ENCODE measurements around the gene P2RX3.
A peak's percentile ranks its signal among the peaks of the same experiment; 100 is the strongest.

Gene P2RX3

GRCh38 chr11:57310630-57311086, 27.5 kb upstream of the P2RX3 start:
- no peak for DNase-seq

GRCh38 chr11:57311109-57311936, 26.8 kb upstream of the P2RX3 start:
- peak in 2 of 4 experiments; percentile 32 for DNase-seq

GRCh38 chr11:57312511-57313021, 25.6 kb upstream of the P2RX3 start:
- no peak for DNase-seq

- DNase-seq, result no peak
Observed at GRCh38 chr11:57313071-57313787, 24.9 kb upstream of the P2RX3 start.

- no peak for DNase-seq
Observed at GRCh38 chr11:57313788-57314135, 24.4 kb upstream of the P2RX3 start.

- no peak for DNase-seq
Observed at GRCh38 chr11:57314221-57314973, 23.8 kb upstream of the P2RX3 start.

GRCh38 chr11:57315491-57315890, 22.7 kb upstream of the P2RX3 start:
- no peak for DNase-seq

- no peak for DNase-seq
Observed at GRCh38 chr11:57316017-57316416, 22.1 kb upstream of the P2RX3 start.

- no peak for DNase-seq
Observed at GRCh38 chr11:57318178-57318577, 20.0 kb upstream of the P2RX3 start.

- no peak for DNase-seq
Observed at GRCh38 chr11:57320067-57320718, 18.0 kb upstream of the P2RX3 start.

- no peak for DNase-seq
Observed at GRCh38 chr11:57320719-57321387, 17.3 kb upstream of the P2RX3 start.

- no peak for DNase-seq
Observed at GRCh38 chr11:57321388-57322255, 16.5 kb upstream of the P2RX3 start.

GRCh38 chr11:57322256-57323166, 15.6 kb upstream of the P2RX3 start:
- no peak for DNase-seq

- DNase-seq, result no peak
Observed at GRCh38 chr11:57323167-57323854, 14.8 kb upstream of the P2RX3 start.

- DNase-seq, result no peak
Observed at GRCh38 chr11:57323855-57324153, 14.3 kb upstream of the P2RX3 start.

GRCh38 chr11:57324154-57324885, 13.8 kb upstream of the P2RX3 start:
- DNase-seq, result no peak

GRCh38 chr11:57324886-57325734, 13.0 kb upstream of the P2RX3 start, which contains the start of gene TNKS1BP1:
Gene TNKS1BP1 (minus strand): TSS chr11:57324952. CDS start chr11:57321885, 3,067 bp downstream.
- DNase-seq, result peak; percentile 78 to 91 (median 84)

GRCh38 chr11:57325735-57326048, 12.5 kb upstream of the P2RX3 start:
- DNase-seq, result no peak
